Measurements from ENCODE around the gene KSR2. TPM values are rescaled to one million over a fixed set of nuclear protein-coding genes. Genes with fewer than 3 reads are reported as not detected.

KSR2 gene
- total and polyA plus RNA-seq, 2 of the 4 experiments (the other 2 are of a cell fraction): not detected

- no peak overlapping the region for H3K56ac ChIP-seq (ENCODE audit: extremely low read depth, insufficient read depth, low read length)
- H4K91ac ChIP-seq (ENCODE audit: insufficient read depth, low read depth, low read length): no peak overlapping the region
- no peak overlapping the region for H2BK15ac ChIP-seq (ENCODE audit: low read depth, low read length)
- no peak overlapping the region for H3K4ac ChIP-seq (ENCODE audit: low read depth, low read length)
- no peak overlapping the region for H4K8ac ChIP-seq (ENCODE audit: low read depth in 2 of 2, low read length in 2 of 2)
- H2BK5ac ChIP-seq (ENCODE audit: low read depth, low read length, poor library complexity, severe bottlenecking): no peak overlapping the region
- no peak overlapping the region for H2BK20ac ChIP-seq (ENCODE audit: low read depth, low read length)
- in situ Hi-C loops (cut with MboI; ENCODE audit: low sequenced_read_pairs): no loop called here
- H2AFZ ChIP-seq (replicated peaks; ENCODE audit: low read length, poor library complexity): no peak overlapping the region
- no peak for TF ChIP-seq CEBPB (IDR thresholded peaks at IDR 0.05; ENCODE audit: low read depth, low read length)
- no peak for TF ChIP-seq POLR2A (IDR thresholded peaks at IDR 0.05; ENCODE audit: low read depth, low read length)
- no peak for TF ChIP-seq MAFK (IDR thresholded peaks at IDR 0.05; ENCODE audit: low read depth, low read length)
- no peak for TF ChIP-seq BHLHE40 (IDR thresholded peaks at IDR 0.05; ENCODE audit: low read depth, low read length)
- no peak for TF ChIP-seq RAD21 (IDR thresholded peaks at IDR 0.05; ENCODE audit: low read length)
- no peak for TF ChIP-seq FOS (IDR thresholded peaks at IDR 0.05; ENCODE audit: low read depth, low read length)
- no peak for TF ChIP-seq USF2 (IDR thresholded peaks at IDR 0.05; ENCODE audit: low read depth, low read length)
- H4K5ac ChIP-seq (ENCODE audit: low read depth, low read length): no peak overlapping the region
- no peak overlapping the region for H3K4me3 ChIP-seq (ENCODE audit: insufficient read depth, low read depth, low read length)
- intact Hi-C loops (cut with micrococcal nuclease): no loop called here
- ChIA-PET POLR2A (ENCODE audit: unreplicated experiment) (no interaction called here), CTCF (no interaction called here)
- H3K4me1 ChIP-seq (ENCODE audit: control insufficient read depth, insufficient read depth, low read length): no peaks in the 10 kb centered on the region
- H3K36me3 ChIP-seq (ENCODE audit: control insufficient read depth, insufficient read depth, low read length): no peaks in the 10 kb centered on the region
- no peaks in the 10 kb centered on the region for H3K79me1 ChIP-seq (ENCODE audit: low read depth in 1 of 2, low read length in 2 of 2)
- ATAC-seq (ENCODE audit: low read depth): no peak
- no CpG with 5 or more reads among the region's 7 CpGs for WGBS, 2 experiments (ENCODE audit: extremely low coverage in 2 of 2, insufficient read length in 1 of 2)
- no peak overlapping the region for H2AK5ac ChIP-seq (ENCODE audit: low read depth, low read length)
- no peaks in the 10 kb centered on the region for H3K9me1 ChIP-seq (ENCODE audit: insufficient read depth, low read length)
- no peak for DNase-seq
- H2AK9ac ChIP-seq (replicated peaks; ENCODE audit: low read depth, low read length, poor library complexity): no peak overlapping the region
- no peak overlapping the region for H3K18ac ChIP-seq (ENCODE audit: low read depth, low read length)
- no peaks in the 10 kb centered on the region for H4K20me1 ChIP-seq (ENCODE audit: insufficient read depth, low read length)
- no peak overlapping the region for H3K14ac ChIP-seq (replicated peaks; ENCODE audit: low read depth, low read length)
- H3K9ac ChIP-seq (ENCODE audit: low read depth, low read length): no peak overlapping the region
- H3K27me3 ChIP-seq (ENCODE audit: control insufficient read depth, insufficient read depth, low read length): no peaks in the 10 kb centered on the region
- no TSS peak for BruUV-seq (replicated peaks)
- H3K27ac ChIP-seq (ENCODE audit: insufficient read depth, low read length): no peak overlapping the region
- dilution Hi-C loops (cut with HindIII; ENCODE audit: low sequenced_read_pairs, unreplicated experiment): no loop called here
- no peak overlapping the region for H3K4me2 ChIP-seq (ENCODE audit: low read depth, low read length)
- H3K23ac ChIP-seq (ENCODE audit: low read depth, low read length): no peak overlapping the region
- peaks cover 20% of the 10 kb centered on the region for H3K9me3 ChIP-seq (ENCODE audit: control insufficient read depth, insufficient read depth, low read length)
- no peak overlapping the region for H2BK120ac ChIP-seq (ENCODE audit: low read depth, low read length)
Observed at GRCh38 chr12:117593815-117594400, 374.9 kb downstream of the KSR2 start.

All from IMR-90 (cell line).